ENCODE data around the gene CENPX.

Gene CENPX

DNA sequence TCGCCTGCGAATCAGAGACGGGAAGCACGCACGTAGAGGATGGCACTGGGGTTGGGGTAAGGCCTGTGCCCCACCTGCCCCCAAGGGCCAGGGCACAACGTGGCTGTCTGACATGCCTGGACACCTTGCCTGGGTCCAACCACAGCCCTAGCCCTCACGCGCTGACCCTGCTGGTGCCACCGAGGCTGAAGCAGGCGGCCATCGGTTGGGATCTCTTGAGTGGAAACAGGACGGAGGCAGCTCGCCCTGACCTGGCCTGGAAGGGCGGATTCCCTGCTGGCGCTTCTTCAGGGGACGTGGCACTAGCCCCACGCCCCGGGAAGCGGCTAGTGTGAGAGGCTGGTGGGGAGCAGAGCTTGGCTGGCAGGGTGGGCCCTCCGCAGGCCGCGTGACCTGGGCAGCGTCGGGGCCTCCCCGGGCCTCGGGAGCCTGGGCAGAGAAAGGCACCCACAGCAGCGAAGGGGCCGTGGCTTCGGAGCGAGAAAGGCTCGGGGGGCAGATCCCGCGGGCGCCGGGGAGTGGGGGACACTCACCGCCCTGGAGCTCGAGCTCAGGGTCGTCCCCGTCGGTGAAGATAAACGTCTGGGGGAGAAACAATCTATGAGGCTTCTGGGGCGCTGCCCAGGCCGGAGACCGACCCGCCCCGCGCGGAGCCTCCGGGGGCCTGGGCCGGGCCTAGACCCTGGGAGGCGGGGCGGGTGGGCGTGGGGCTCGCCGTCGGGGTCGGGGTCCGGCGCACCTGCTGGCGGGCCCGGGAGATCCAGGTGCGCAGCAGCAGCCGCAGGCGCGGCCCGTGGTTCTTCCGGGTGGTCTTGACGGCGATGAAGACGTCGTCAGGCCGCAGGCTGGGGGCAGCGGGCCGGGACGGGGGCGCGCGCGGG is 28.3 kb upstream of the CENPX start:
- ATAC-seq (replicated peaks) (peak; percentile 26 to 29), DNase-seq (no peak)
- Mint-ChIP-seq H3K36me3 (peaks cover 18 to 26% of the 10 kb centered on the region in 2 donors), H3K9me3 (no peaks in the 10 kb centered on the region), H3K4me1 (peaks cover 23 to 39% of the 10 kb centered on the region in 2 donors), H3K27me3 (no peaks in the 10 kb centered on the region), H3K4me3 (peak overlapping the region; percentile 88 to 91), H3K27ac (peak overlapping the region; percentile 94)

DNA sequence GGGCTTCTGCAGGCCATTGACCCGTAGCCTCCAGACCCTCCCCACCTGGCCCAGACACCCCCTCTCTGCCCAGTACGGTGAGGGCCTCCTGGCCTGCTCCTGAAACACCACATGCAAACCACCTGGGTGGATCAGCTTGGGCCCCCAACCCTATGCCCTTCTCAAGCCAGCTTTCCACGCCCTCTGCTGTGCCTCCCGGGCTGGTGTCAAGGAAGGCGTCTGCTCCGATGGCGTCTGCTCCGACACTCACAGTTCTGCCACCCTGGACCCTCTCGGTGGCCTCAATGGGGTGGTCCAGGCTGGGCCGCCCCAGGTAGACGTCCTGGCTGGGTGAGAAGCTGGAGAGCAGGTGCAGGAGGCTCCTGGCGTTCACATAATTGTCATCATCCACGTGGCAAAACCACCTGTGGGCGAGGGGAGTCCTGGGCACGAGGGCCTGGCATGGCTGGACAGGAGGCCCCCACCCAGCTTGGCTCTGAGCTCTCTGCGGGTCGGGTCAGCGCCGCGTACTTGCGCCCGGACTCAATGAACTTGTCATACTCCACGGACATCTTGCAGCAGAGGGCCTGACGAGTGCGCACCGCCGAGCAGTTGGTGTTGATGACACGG is 27.6 kb upstream of the CENPX start:
- no peak for DNase-seq
- ATAC-seq (replicated peaks) = no peak
- Mint-ChIP-seq H3K4me3 (peak overlapping the region; percentile 88 to 91), H3K36me3 (peaks cover 17 to 23% of the 10 kb centered on the region in 2 donors), H3K27ac (no peak overlapping the region), H3K27me3 (no peaks in the 10 kb centered on the region), H3K9me3 (no peaks in the 10 kb centered on the region), H3K4me1 (peaks cover 23 to 39% of the 10 kb centered on the region in 2 donors)

DNA sequence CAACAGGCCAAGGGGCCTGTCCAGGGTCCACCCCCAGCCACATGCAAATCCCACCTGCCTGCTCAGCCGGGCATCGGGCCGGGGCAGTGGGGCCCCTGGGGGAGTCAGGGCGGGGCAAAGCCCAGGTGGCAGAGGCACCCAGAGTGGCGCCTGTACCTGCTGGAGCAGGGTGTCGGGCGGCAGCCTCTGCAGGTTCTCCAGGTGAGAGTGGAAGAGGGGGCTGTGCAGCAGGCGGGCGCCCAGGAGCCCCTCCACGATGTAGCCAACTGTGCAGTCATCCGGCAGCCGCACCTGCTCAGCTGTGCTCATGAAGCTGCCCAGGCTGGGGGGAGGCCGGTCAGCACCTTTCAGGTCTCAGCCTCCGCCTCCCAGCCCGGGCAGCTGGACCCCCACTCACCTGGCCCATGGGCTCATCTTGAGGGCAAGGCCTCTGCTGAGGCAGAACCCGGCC is 26.9 kb upstream of the CENPX start:
- no peak overlapping the region for H3K27ac Mint-ChIP-seq
- H3K27me3 Mint-ChIP-seq = no peaks in the 10 kb centered on the region
- DNase-seq = no peak
- ATAC-seq (replicated peaks) = no peak
- no peaks in the 10 kb centered on the region for H3K9me3 Mint-ChIP-seq
- no peak overlapping the region for H3K4me3 Mint-ChIP-seq
- peaks cover 14 to 18% of the 10 kb centered on the region in 2 donors for H3K36me3 Mint-ChIP-seq
- peaks cover 19 to 39% of the 10 kb centered on the region in 2 donors for H3K4me1 Mint-ChIP-seq

DNA sequence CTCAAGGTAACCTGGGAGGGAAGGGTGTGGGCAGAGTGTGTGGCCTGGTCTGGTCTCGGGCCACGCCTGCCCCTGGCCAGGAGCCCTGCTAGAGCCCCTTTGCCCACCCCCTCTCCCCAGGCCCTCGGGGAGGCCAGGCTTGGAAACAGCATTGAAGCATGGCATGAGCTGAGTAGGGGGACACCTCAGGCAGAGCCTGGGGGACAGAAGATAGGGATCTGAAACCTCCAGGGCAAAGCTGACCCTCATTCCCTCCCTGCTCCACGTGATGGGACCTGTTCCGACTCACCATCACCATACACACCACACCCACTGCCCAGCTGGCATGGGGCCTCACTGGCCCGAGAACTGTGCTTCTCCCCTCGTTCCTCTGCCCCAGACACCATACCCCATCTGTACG is 26.4 kb upstream of the CENPX start:
- DNase-seq (no peak), ATAC-seq (replicated peaks) (no peak)
- Mint-ChIP-seq H3K27me3 (no peaks in the 10 kb centered on the region), H3K27ac (no peak overlapping the region), H3K36me3 (peaks cover 14 to 18% of the 10 kb centered on the region in 2 donors), H3K4me1 (peaks cover 19 to 35% of the 10 kb centered on the region in 2 donors), H3K9me3 (no peaks in the 10 kb centered on the region), H3K4me3 (no peak overlapping the region)

DNA sequence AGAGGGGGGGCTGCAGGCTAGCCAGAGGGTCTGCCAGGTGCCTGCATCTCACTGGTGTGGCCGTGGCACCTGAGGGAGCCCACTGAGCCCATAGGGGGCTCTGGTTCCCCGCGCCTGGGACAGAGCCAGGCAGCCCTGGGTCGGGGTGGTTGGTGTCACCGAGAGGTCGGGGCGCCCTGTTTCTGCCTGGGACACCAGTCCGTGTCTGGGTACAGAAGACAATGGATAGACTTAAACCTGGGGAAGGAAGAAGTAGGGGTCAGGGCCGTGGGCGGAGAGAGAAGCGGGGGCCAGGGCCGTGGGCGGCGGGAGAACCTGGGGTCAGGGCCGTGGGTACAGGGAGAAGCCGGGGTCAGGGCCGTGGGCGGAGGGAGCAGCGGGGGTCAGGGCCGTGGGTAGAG is 25.9 kb upstream of the CENPX start:
- no peak for DNase-seq
- H3K27me3 Mint-ChIP-seq = no peaks in the 10 kb centered on the region
- peaks cover 19 to 29% of the 10 kb centered on the region in 2 donors for H3K4me1 Mint-ChIP-seq

DNA sequence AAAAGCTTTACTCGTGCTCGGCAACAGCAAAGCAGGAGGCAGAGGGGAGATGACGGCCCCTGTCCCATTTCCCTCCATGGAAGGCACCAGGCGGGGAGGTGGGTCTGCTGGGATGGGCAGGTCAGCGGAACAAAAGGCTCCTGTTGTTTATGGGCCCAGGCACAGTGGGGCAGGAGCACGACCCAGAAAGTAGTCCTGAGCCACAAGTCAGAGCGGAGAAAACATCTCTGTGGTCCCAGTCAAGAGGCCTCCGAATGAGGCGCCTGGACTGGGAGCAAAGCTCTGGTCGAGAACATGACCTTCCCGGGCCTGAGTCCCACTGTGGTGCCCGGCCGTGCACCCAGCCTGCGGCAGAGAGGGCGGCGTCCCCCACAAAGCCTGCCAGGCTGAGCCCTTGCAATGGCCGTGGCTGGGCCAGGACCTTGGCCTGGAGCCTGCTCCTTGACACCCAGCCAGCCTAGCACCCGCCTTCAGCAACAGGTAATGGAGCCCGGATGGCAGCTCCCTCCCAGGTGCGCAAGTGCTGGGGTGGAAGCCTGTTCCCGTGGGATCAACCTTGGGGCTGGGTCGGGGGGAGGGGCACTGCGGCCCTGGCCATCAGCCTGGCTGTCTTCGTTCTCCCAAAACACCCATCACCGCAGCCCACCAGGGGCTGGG is 25.4 kb upstream of the CENPX start:
- DNase-seq (no peak), ATAC-seq (replicated peaks) (no peak)
- Mint-ChIP-seq H3K4me1 (peaks cover 16 to 24% of the 10 kb centered on the region in 2 donors), H3K9me3 (no peaks in the 10 kb centered on the region), H3K27me3 (no peaks in the 10 kb centered on the region), H3K4me3 (no peak overlapping the region), H3K36me3 (peaks cover 14 to 18% of the 10 kb centered on the region in 2 donors), H3K27ac (no peak overlapping the region)

More for the DNA sequence above, 25.9 kb upstream of the CENPX start:
- Mint-ChIP-seq H3K27ac (no peak overlapping the region), H3K4me3 (no peak overlapping the region), H3K36me3 (peaks cover 14 to 18% of the 10 kb centered on the region in 2 donors), H3K9me3 (no peaks in the 10 kb centered on the region)
- no peak for ATAC-seq (replicated peaks)

DNA sequence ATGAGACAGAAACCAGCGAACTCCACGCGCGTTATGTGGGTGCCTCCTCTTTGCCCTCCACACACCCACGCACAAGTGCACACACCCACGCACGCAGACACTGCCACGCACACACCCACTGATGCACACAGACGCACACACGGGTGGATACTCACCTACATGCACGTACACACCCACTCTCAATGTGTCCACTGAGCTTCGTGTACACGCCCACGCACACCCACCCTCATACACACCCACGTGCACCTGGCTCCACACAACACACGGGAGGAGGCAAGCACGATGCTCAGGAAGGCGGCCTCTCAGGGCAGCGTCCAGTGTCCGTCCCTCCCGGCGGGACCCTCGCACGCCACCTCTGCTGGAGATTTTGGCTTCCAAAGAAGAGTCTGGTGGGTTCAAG is 24.7 kb upstream of the CENPX start:
- Mint-ChIP-seq H3K27ac (no peak overlapping the region), H3K36me3 (peaks cover 14 to 18% of the 10 kb centered on the region in 2 donors), H3K27me3 (no peaks in the 10 kb centered on the region), H3K4me3 (no peak overlapping the region), H3K4me1 (peaks cover 13 to 19% of the 10 kb centered on the region in 2 donors), H3K9me3 (no peaks in the 10 kb centered on the region)
- no peak for DNase-seq
- ATAC-seq (replicated peaks) = no peak

DNA sequence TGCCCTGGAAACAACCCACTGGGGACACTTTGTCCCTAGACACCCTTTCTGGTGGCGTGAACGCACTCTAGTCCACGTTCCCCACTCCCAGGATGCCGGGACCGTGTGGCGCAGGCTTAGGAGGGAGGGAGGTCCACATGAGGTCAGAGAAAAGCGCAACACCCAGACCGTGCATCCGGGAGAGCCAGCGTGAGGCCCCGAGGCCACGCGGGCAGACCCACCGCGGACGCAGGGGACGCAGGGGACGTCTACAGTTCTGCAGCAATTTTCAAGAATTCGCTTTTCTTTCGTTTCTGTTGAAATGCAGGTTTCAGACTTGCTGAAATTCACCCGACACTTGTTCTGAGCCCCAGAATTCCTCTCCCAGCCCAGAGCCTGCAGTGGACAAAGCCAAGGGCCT is 24.2 kb upstream of the CENPX start:
- ATAC-seq (replicated peaks) (no peak), DNase-seq (no peak)
- H3K27ac Mint-ChIP-seq = no peak overlapping the region
- no peaks in the 10 kb centered on the region for H3K9me3 Mint-ChIP-seq
- H3K4me1 Mint-ChIP-seq = peaks cover 13 to 19% of the 10 kb centered on the region in 2 donors
- H3K4me3 Mint-ChIP-seq = no peak overlapping the region
- H3K27me3 Mint-ChIP-seq = no peaks in the 10 kb centered on the region
- peaks cover 14 to 18% of the 10 kb centered on the region in 2 donors for H3K36me3 Mint-ChIP-seq

DNA sequence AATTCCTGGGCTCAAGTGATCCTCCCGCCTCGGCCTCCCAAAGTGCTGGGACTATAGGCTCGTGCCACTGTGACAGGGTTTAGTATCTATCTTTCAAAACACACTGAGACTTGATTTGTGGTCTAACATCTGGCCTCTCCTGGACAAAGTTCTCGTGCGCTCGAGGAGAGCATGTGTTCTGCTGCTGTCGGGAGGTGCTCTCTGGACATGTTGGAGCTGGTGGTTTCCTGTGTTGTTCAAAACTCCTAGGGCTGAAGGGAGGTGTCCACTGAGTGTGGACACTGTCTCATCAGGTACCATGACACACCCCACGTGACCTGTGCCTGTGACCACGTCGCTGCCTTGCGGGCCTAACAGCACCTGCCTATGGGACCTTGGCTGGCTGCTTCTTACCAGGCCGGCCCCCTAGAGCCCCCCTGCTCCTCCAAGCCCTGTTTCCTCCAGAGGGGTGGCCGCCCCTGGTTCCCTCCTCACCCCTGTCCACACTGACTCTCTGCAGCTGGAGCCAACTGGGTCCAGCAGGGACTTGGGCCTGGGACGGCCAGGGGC is 23.3 kb upstream of the CENPX start:
- peaks cover 14 to 18% of the 10 kb centered on the region in 2 donors for H3K36me3 Mint-ChIP-seq
- DNase-seq = no peak
- ATAC-seq (replicated peaks) = no peak
- H3K27me3 Mint-ChIP-seq = no peaks in the 10 kb centered on the region
- H3K4me3 Mint-ChIP-seq = no peak overlapping the region
- peaks cover 13 to 19% of the 10 kb centered on the region in 2 donors for H3K4me1 Mint-ChIP-seq
- no peaks in the 10 kb centered on the region for H3K9me3 Mint-ChIP-seq
- no peak overlapping the region for H3K27ac Mint-ChIP-seq

DNA sequence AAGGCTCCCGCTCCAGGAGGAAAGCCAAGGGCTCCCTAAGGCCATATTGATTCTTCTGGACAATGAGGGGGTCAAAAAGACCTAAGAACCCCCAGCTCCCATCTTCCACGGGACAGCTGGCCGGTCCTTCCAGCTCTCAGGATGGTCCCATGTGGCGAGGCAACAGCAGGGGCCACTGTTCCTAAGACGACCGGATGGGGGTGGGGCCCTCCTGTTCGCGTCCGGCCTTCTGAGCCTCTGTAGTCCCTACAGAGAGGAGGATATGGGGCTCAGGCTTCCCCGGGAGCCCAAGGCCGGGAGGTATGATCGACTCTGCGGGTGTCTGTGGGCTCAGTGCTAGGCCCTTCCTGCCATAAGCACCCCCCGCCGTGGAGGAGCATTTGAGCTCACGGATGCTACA is 20.8 kb upstream of the CENPX start:
- H3K9me3 Mint-ChIP-seq = no peaks in the 10 kb centered on the region
- H3K36me3 Mint-ChIP-seq = peaks cover 9 to 11% of the 10 kb centered on the region in 2 donors
- no peak for DNase-seq
- H3K27ac Mint-ChIP-seq = no peak overlapping the region
- H3K4me3 Mint-ChIP-seq = no peak overlapping the region
- H3K27me3 Mint-ChIP-seq = no peaks in the 10 kb centered on the region
- H3K4me1 Mint-ChIP-seq = peaks cover 10 to 14% of the 10 kb centered on the region in 2 donors
- ATAC-seq (replicated peaks) = no peak

DNA sequence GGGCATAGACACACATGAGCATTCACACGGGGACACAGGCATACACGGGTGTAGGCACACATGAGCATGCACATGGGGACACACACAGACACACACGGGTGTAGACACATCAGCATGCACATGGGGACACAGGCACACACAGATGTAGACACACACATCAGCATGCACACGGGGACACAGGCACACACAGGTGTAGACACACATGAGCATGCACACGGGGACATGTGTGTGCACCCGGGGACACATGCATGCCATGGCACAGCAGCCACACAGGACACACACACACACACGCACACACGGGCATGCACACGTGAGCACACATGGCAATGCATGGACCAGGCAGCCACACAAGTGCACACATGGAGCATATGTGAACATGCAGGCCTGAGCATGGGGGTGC is 20.0 kb upstream of the CENPX start:
- no peak for ATAC-seq (replicated peaks)
- Mint-ChIP-seq H3K36me3 (peaks cover 5 to 6% of the 10 kb centered on the region in 2 donors), H3K4me3 (no peak overlapping the region), H3K27ac (no peak overlapping the region), H3K27me3 (no peaks in the 10 kb centered on the region), H3K4me1 (peaks cover 14 to 17% of the 10 kb centered on the region in 2 donors), H3K9me3 (no peaks in the 10 kb centered on the region)
- DNase-seq = no peak

DNA sequence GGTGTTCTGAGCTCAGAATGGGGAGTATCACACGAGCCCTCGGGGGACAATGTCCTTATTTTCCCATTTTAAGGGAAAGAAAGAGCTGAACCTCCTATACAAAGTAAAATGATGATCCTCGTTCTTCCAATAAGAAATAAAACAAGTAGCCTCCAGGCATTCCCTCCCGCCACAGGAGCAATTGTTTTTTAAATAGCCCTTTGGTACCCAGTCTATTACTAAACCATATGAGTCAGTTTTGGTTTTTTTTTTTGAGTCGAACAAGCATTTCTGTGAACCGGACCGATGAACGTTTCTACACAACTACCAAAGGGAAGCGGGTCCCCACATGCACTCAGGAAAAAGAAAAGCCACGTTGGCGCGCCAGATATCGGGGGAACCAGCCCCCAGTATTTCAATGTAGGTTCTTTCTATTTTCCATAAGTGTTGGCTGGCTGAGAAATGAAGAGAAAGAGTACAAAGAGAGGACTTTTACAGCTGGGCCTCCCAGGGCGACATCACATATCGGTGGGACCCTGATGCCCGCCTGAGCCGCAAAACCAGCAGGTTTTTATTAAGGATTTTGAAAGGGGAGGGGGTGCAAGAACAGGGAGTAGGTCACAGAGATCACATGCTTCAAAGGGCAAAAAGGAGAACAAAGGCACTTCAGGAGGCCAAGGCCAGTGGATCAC is 18.6 kb upstream of the CENPX start:
- no peaks in the 10 kb centered on the region for H3K36me3 Mint-ChIP-seq
- H3K27ac Mint-ChIP-seq = peak overlapping the region; percentile 57
- H3K27me3 Mint-ChIP-seq = no peaks in the 10 kb centered on the region
- peaks cover 12 to 16% of the 10 kb centered on the region in 2 donors for H3K4me1 Mint-ChIP-seq
- no peak for DNase-seq
- H3K4me3 Mint-ChIP-seq = no peak overlapping the region
- ATAC-seq (replicated peaks) = no peak
- no peaks in the 10 kb centered on the region for H3K9me3 Mint-ChIP-seq

DNA sequence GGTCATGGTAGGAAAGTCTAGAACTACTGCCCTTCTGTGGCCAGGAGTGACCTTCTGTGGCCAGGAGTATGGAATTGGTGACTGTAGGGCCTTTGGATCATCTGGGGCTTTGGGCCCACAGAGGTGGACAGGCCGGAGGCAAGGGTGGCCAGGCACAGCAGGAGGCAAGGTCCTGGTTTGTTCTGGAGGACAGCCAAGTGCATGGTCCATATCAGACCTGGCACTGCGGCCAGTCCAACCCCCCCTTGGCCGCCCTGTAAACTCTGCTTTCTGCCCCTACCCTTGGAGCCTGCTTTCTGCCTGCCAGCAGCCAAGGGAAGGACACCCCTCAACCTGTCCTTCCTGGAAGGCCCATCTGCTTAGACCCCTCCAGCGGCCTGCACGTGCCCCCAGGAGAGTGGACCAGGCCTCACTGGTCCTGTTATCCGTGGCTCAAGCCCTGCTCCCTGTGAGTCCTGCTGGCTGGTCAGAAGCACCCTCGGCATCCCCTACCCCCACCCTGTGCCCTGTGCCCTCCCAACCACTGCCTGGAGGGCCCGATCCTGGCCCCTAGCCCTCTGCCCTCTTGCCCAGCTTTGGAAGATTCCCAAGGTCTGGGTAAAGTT is 17.1 kb upstream of the CENPX start:
- H3K4me1 Mint-ChIP-seq = peaks cover 24 to 30% of the 10 kb centered on the region in 2 donors
- no peaks in the 10 kb centered on the region for H3K27me3 Mint-ChIP-seq
- H3K36me3 Mint-ChIP-seq = peaks cover 5 to 9% of the 10 kb centered on the region in 2 donors
- no peaks in the 10 kb centered on the region for H3K9me3 Mint-ChIP-seq
- H3K27ac Mint-ChIP-seq = no peak overlapping the region
- H3K4me3 Mint-ChIP-seq = no peak overlapping the region
- DNase-seq (no peak), ATAC-seq (replicated peaks) (no peak)

Measured in stimulated activated naive B cell treated with anti-CD40 and anti-IgM and Interleukin-4, amounts not matched to agents 10 μg/mL and 1 μg/mL and 100 μg/mL, for 72 hours (primary cell).